GM23248 (cell line): Measurements from ENCODE around the gene HECTD4.

ENCODE experiments used
- EZH2 ChIP-seq: fragments of 200-600 bp; sonication (generic); IDR thresholded peaks from 2 replicates; pipeline ENCODE4 v1.6.1; 2018; ENCODE audit warnings: antibody characterized with exemption, mild to moderate bottlenecking; ENCODE audit not compliant: insufficient read depth, poor library complexity, severe bottlenecking
- EZH2phosphoT487 ChIP-seq: fragments of 200-600 bp; sonication (generic); IDR thresholded peaks from 2 replicates; pipeline ENCODE4 v1.6.1; 2018; ENCODE audit warnings: antibody characterized with exemption, moderate library complexity, mild to moderate bottlenecking, low read depth; ENCODE audit not compliant: insufficient read depth

GRCh38 chr12:112386726-112387125 lies 4.5 kb upstream of the HECTD4 start:
- TF ChIP-seq EZH2phosphoT487: no peak
- TF ChIP-seq EZH2: no peak
